SK-N-SH (cell line): ENCODE data around the gene SMARCD3. TPM values are rescaled to one million over a fixed set of nuclear protein-coding genes. Genes with fewer than 3 reads are reported as not detected.

Experiments
- CTCF ChIA-PET: fragments of 300-600, 350-600 bp; formaldehyde crosslinking; extraction: SDS; loops from one replicate; lab custom pipeline; 2021; lab: Yijun Ruan, JAX
- POLR2A ChIA-PET: fragments of 350-600 bp; sonication (Branson Sonifier 250); formaldehyde crosslinking; extraction: SDS; loops from one replicate; lab custom pipeline; 2020; ENCODE audit warnings: antibody characterized with exemption, inconsistent platforms; lab: Yijun Ruan, JAX
- DNase-seq: peaks from one replicate; pipeline ENCODE4 v3.0.0; 2012
- H2AFZ ChIP-seq: fragments of 200-600 bp; sonication (generic); 2 replicates; pipeline ENCODE4 v1.8.1; 2016; ENCODE audit warnings: antibody characterized with exemption, mild to moderate bottlenecking, low read depth
- H3F3A ChIP-seq: fragments of 200-600 bp; sonication (generic); replicated peaks from 2 replicates; pipeline ENCODE3; 2016; ENCODE audit warnings: antibody characterized with exemption, mild to moderate bottlenecking; ENCODE audit not compliant: insufficient read depth
- H3K27ac ChIP-seq, 2 experiments: fragments of 200-500 bp in 1 of 2; fragments of 200-600 bp in 1 of 2; sonication (Bioruptor generic) in 1 of 2; sonication (generic), shearing (Covaris generic) in 1 of 2; 2 replicates each; pipeline versions ENCODE4 v1.5.1 to v1.6.1; 2014 to 2016; ENCODE audit warnings: low read depth in 2 of 2, inconsistent platforms in 1 of 2, low read length in 1 of 2, mild to moderate bottlenecking in 1 of 2, mixed read lengths in 1 of 2
- H3K27me3 ChIP-seq: fragments of 200-600 bp; sonication (generic), shearing (Covaris generic); 2 replicates; pipeline ENCODE4 v1.6.1; 2016; ENCODE audit warnings: mixed run types; ENCODE audit not compliant: insufficient read depth
- H3K36me3 ChIP-seq, 2 experiments: fragments of 200-500 bp in 1 of 2; fragments of 200-600 bp in 1 of 2; sonication (Bioruptor generic) in 1 of 2; sonication (generic) in 1 of 2; replicated peaks in 1 of 2; 2 replicates each; pipeline versions ENCODE3 to v1.5.1; 2014 to 2016; ENCODE audit warnings: low read length in 1 of 2, mild to moderate bottlenecking in 1 of 2; ENCODE audit not compliant: insufficient read depth in 2 of 2, control insufficient read depth in 1 of 2
- H3K4me1 ChIP-seq, 2 experiments: fragments of 200-500 bp in 1 of 2; fragments of 200-600 bp in 1 of 2; sonication (Bioruptor generic) in 1 of 2; sonication (generic), shearing (Covaris generic) in 1 of 2; 2 replicates each; pipeline versions ENCODE4 v1.5.1 to v1.6.1; 2014 to 2016; ENCODE audit warnings: low read depth in 1 of 2, low read length in 1 of 2, mixed run types in 1 of 2; ENCODE audit not compliant: insufficient read depth in 2 of 2, control insufficient read depth in 1 of 2
- H3K4me2 ChIP-seq: fragments of 200-600 bp; sonication (generic), shearing (Covaris generic); 2 replicates; pipeline ENCODE4 v1.6.1; 2017; ENCODE audit warnings: mixed run types
- H3K4me3 ChIP-seq, 2 experiments: fragments of 200-500 bp in 1 of 2; fragments of 200-600 bp in 1 of 2; sonication (Bioruptor generic) in 1 of 2; sonication (generic), shearing (Covaris generic) in 1 of 2; 2 replicates each; pipeline versions ENCODE4 v1.5.1 to v1.8.1; 2014 to 2016; ENCODE audit warnings: low read depth in 2 of 2, inconsistent platforms in 1 of 2, low read length in 1 of 2, mild to moderate bottlenecking in 1 of 2, mixed read lengths in 1 of 2, moderate library complexity in 1 of 2
- H3K79me2 ChIP-seq: fragments of 200-600 bp; sonication (generic); 2 replicates; pipeline ENCODE4 v1.8.1; 2017; ENCODE audit warnings: mild to moderate bottlenecking; ENCODE audit not compliant: insufficient read depth
- H3K9ac ChIP-seq: fragments of 200-600 bp; sonication (generic); 2 replicates; pipeline ENCODE4 v1.6.1; 2017; ENCODE audit warnings: mixed run types
- H3K9me2 ChIP-seq: fragments of 200-600 bp; sonication (generic); 2 replicates; pipeline ENCODE4 v1.6.1; 2017; ENCODE audit warnings: mixed run types
- H3K9me3 ChIP-seq: fragments of 200-600 bp; sonication (generic); 2 replicates; pipeline ENCODE4 v1.6.1; 2017; ENCODE audit warnings: mixed run types, mild to moderate bottlenecking, moderate library complexity
- H4K20me1 ChIP-seq: fragments of 200-600 bp; sonication (generic); 2 replicates; pipeline ENCODE4 v1.6.1; 2017; ENCODE audit warnings: mild to moderate bottlenecking, mixed run types; ENCODE audit not compliant: insufficient read depth
- ELF1 ChIP-seq: IDR thresholded peaks from 2 replicates; pipeline ENCODE4 v1.4.0; 2012
- EP300 ChIP-seq, 2 experiments: IDR thresholded peaks; 2 replicates each; pipeline versions ENCODE4 v1.4.0 to v1.6.1; 2012; ENCODE audit warnings: borderline replicate concordance in 1 of 2, low read depth in 1 of 2, low read length in 1 of 2
- EZH2phosphoT487 ChIP-seq: fragments of 200-600 bp; sonication (generic); IDR thresholded peaks from 2 replicates; pipeline ENCODE4 v1.6.1; 2017; ENCODE audit warnings: low read depth, mixed run types, mild to moderate bottlenecking, antibody characterized with exemption, moderate library complexity, borderline replicate concordance
- FOSL2 ChIP-seq: IDR thresholded peaks from 2 replicates; pipeline ENCODE4 v1.4.0; 2012; ENCODE audit warnings: low read depth, mild to moderate bottlenecking, moderate library complexity, borderline replicate concordance
- FOXJ3 ChIP-seq: sonication (generic); formaldehyde crosslinking; IDR thresholded peaks from 2 replicates; pipeline ENCODE4 v1.5.1; 2020; ENCODE audit warnings: mild to moderate bottlenecking, missing genetic modification reagents
- GABPA ChIP-seq: IDR thresholded peaks from 2 replicates; pipeline ENCODE4 v1.4.0; 2012; ENCODE audit warnings: low read depth, mild to moderate bottlenecking
- GATA2 ChIP-seq: sonication (generic); formaldehyde crosslinking; IDR thresholded peaks from 2 replicates; pipeline ENCODE4 v1.5.0; 2020; ENCODE audit warnings: mild to moderate bottlenecking, missing genetic modification reagents
- MEF2A ChIP-seq: IDR thresholded peaks from 2 replicates; pipeline ENCODE4 v1.4.0; 2012; ENCODE audit warnings: low read depth, borderline replicate concordance
- MXI1 ChIP-seq: IDR thresholded peaks from 2 replicates; pipeline ENCODE4 v1.6.1; 2012; ENCODE audit warnings: mild to moderate bottlenecking, low read depth, low read length, improper control_type of control experiment
- POLR2AphosphoS5 ChIP-seq: IDR thresholded peaks from 2 replicates; pipeline ENCODE4 v1.6.1; 2012; ENCODE audit warnings: low read depth, low read length
- RAD21 ChIP-seq: IDR thresholded peaks from 2 replicates; pipeline ENCODE4 v1.6.1; 2012; ENCODE audit warnings: mild to moderate bottlenecking, low read length
- RFX5 ChIP-seq: IDR thresholded peaks from 2 replicates; pipeline ENCODE4 v1.6.1; 2012; ENCODE audit warnings: mild to moderate bottlenecking, improper control_type of control experiment, low read length
- TAF1 ChIP-seq: IDR thresholded peaks from 2 replicates; pipeline ENCODE4 v1.6.1; 2012; ENCODE audit warnings: low read depth, mild to moderate bottlenecking, low read length, moderate library complexity, borderline replicate concordance
- TCF12 ChIP-seq: IDR thresholded peaks from 2 replicates; pipeline ENCODE4 v1.4.0; 2012
- TEAD4 ChIP-seq: IDR thresholded peaks from 2 replicates; pipeline ENCODE4 v1.4.0; 2012; ENCODE audit warnings: mild to moderate bottlenecking, borderline replicate concordance; ENCODE audit not compliant: insufficient read depth
- USF1 ChIP-seq: IDR thresholded peaks from 2 replicates; pipeline ENCODE4 v1.4.0; 2012; ENCODE audit warnings: low read depth, borderline replicate concordance
- YY1 ChIP-seq: IDR thresholded peaks from 2 replicates; pipeline ENCODE4 v1.4.0; 2012; ENCODE audit warnings: low read depth, mild to moderate bottlenecking
- ZBTB33 ChIP-seq: IDR thresholded peaks from 2 replicates; pipeline ENCODE4 v1.4.0; 2012; ENCODE audit warnings: low read depth, borderline replicate concordance
- WGBS: methylation state at CpG from one replicate; pipeline ENCODE4 v1.1.6; 2017; ENCODE audit warnings: low lambda C conversion rate; 5-methylcytosine and 5-hydroxymethylcytosine counted together
- polyA plus RNA-seq, 3 experiments: library from polyadenylated mRNA; depleted of rRNA; stranded (reverse); fragments of >200 nt; gene quantifications; 2 replicates each; pipeline ENCODE4 v1.2.3, GENCODE V29; 2012
- TF ChIP-seq, protein P1 (sequence below): IDR thresholded peaks from 2 replicates; pipeline ENCODE4 v1.4.0; 2012; ENCODE audit warnings: low read depth

The SMARCD3 gene
- polyA plus RNA-seq, 1 of the 3 experiments (the other 2 are of a cell fraction) = 62.8 TPM

DNA sequence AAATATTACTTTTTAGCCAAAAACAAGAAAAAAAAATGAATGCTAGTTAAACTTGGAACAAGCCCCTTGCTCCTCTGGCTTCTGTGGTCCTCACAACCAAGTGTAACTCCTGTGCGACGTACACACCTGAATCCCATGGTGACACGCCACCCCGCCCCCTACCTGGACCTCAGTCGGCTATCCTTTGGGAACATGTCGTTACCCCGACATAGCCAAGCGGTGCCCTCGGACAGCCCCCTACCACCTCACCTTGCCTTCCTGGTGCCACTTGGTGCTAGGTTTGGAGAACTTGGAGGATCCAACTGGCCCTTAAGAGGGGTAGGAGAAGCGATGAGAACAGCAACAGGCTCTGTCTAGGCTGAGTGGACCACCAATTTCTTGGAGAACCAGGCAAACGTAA is 12.0 kb upstream of the SMARCD3 start:
- Histone ChIP-seq H3K4me3 (no peak overlapping the region), H3K9me2 (no peaks in the 10 kb centered on the region), H4K20me1 (no peaks in the 10 kb centered on the region), H3K27me3 (no peaks in the 10 kb centered on the region), H2AFZ (no peak overlapping the region)
- DNase-seq = no peak
- CTCF ChIA-PET = interaction anchor here (0.7 to 3.7 kb wide), 6 partner anchors 13 to 43 kb away, joined by 3 to 16 read pairs (median 6); no protein-coding TSS in a partner anchor
- TF ChIP-seq, protein P1, sequence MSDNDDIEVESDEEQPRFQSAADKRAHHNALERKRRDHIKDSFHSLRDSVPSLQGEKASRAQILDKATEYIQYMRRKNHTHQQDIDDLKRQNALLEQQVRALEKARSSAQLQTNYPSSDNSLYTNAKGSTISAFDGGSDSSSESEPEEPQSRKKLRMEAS = no peak
- TF ChIP-seq, all 33 proteins: peak for 0
- Histone ChIP-seq H3K27ac (no peak overlapping the region), H3K4me1 (peaks cover 0 to 14% of the 10 kb centered on the region in 2 experiments; a peak in 1 of 4 replicates), H3K9me3 (no peaks in the 10 kb centered on the region), H3K79me2 (no peaks in the 10 kb centered on the region), H3K9ac (no peak overlapping the region), H3K36me3 (no peaks in the 10 kb centered on the region), H3K4me2 (no peak overlapping the region), H3F3A (no peaks in the 10 kb centered on the region)
- POLR2A ChIA-PET = interaction anchor here (1.6 kb wide), 1 partner anchor 14 kb away, joined by 7 read pairs; no protein-coding TSS in a partner anchor
- 88% methylated on average over 11 of the region's 11 CpGs for WGBS

GRCh38 chr7:151257990-151258389 is 9.5 kb upstream of the SMARCD3 start:
- H3K79me2 ChIP-seq = no peaks in the 10 kb centered on the region
- H3K4me1 ChIP-seq = peaks cover 0 to 17% of the 10 kb centered on the region in 2 experiments; a peak in 1 of 4 replicates
- no peak overlapping the region for H3K9ac ChIP-seq
- no peak overlapping the region for H2AFZ ChIP-seq
- H3F3A ChIP-seq = no peaks in the 10 kb centered on the region
- no peaks in the 10 kb centered on the region for H3K27me3 ChIP-seq
- CTCF ChIA-PET = interaction anchor here (1.3 to 4.5 kb wide), 3 partner anchors 12 to 51 kb away, joined by 4 to 21 read pairs (median 4); no protein-coding TSS in a partner anchor
- H3K4me3 ChIP-seq = no peak overlapping the region
- POLR2A ChIA-PET = no interaction called here
- DNase-seq = no peak
- no peaks in the 10 kb centered on the region for H4K20me1 ChIP-seq
- TF ChIP-seq TAF1 (no peak), MEF2A (no peak), GATA2 (CRISPR knock-in tag) (no peak), USF1 (no peak), RFX5 (no peak), EP300 (IDR thresholded peaks at IDR 0.05; ENCODE audit: borderline replicate concordance in 1 of 2, low read depth in 1 of 2, low read length in 1 of 2) (no peak), TCF12 (no peak), GABPA (no peak), FOXJ3 (CRISPR knock-in tag) (no peak), ZBTB33 (no peak), MXI1 (no peak), FOSL2 (no peak), RAD21 (no peak), YY1 (no peak), TEAD4 (no peak), POLR2AphosphoS5 (no peak), ELF1 (no peak), EZH2phosphoT487 (no peak)
- TF ChIP-seq, protein P1 = no peak
- no peak overlapping the region for H3K27ac ChIP-seq
- H3K4me2 ChIP-seq = no peak overlapping the region
- no peaks in the 10 kb centered on the region for H3K9me2 ChIP-seq
- WGBS = 93% methylated on average over 7 of the region's 7 CpGs
- H3K9me3 ChIP-seq = no peaks in the 10 kb centered on the region
- H3K36me3 ChIP-seq = no peaks in the 10 kb centered on the region
